ENCODE measurements around the gene KIF13A. TPM values are rescaled to one million over a fixed set of nuclear protein-coding genes. Genes with fewer than 3 reads are reported as not detected.

KIF13A gene
- total RNA-seq, 1 experiment from 2014 or later = 19.7 TPM

- Histone ChIP-seq H3K27ac (ENCODE audit: low read depth, low read length, poor library complexity, severe bottlenecking) (no peak overlapping the region), H3K4me3 (ENCODE audit: low read depth, low read length, poor library complexity, severe bottlenecking) (no peak overlapping the region), H3K9me3 (ENCODE audit: low read depth, low read length, poor library complexity, severe bottlenecking) (no peaks in the 10 kb centered on the region), H3K4me1 (ENCODE audit: insufficient read depth, low read length, poor library complexity, severe bottlenecking) (no peaks in the 10 kb centered on the region), H3K36me3 (ENCODE audit: insufficient read depth, low read length, poor library complexity, severe bottlenecking) (no peaks in the 10 kb centered on the region), H3K27me3 (replicated peaks; ENCODE audit: insufficient read depth, low read depth, low read length, poor library complexity) (no peaks in the 10 kb centered on the region)
- ChIA-PET POLR2A (ENCODE audit: low non-redundant PET) (no interaction called here), CTCF (no interaction called here)
- DNase-seq (ENCODE audit: low spot score) = no peak
- no TSS peak for BruUV-seq (replicated peaks)
- no peak for TF ChIP-seq CTCF (conservative IDR thresholded peaks at IDR 0.05; ENCODE audit: low read depth, low read length)
- TF ChIP-seq EZH2 (IDR thresholded peaks at IDR 0.05; ENCODE audit: borderline replicate concordance, low read depth, low read length, poor library complexity, severe bottlenecking) = no peak
- intact Hi-C loops (cut with micrococcal nuclease; ENCODE audit: unreplicated experiment) = no loop called here
Observed at GRCh38 chr6:17855381-17855780, 132.1 kb downstream of the KIF13A start.

GRCh38 chr6:17853533-17853932 lies 133.9 kb downstream of the KIF13A start:
- Histone ChIP-seq H3K27ac (ENCODE audit: low read depth, low read length, poor library complexity, severe bottlenecking) (no peak overlapping the region), H3K4me3 (ENCODE audit: low read depth, low read length, poor library complexity, severe bottlenecking) (no peak overlapping the region), H3K4me1 (ENCODE audit: insufficient read depth, low read length, poor library complexity, severe bottlenecking) (no peaks in the 10 kb centered on the region), H3K36me3 (ENCODE audit: insufficient read depth, low read length, poor library complexity, severe bottlenecking) (no peaks in the 10 kb centered on the region), H3K27me3 (replicated peaks; ENCODE audit: insufficient read depth, low read depth, low read length, poor library complexity) (no peaks in the 10 kb centered on the region), H3K9me3 (ENCODE audit: low read depth, low read length, poor library complexity, severe bottlenecking) (no peaks in the 10 kb centered on the region)
- intact Hi-C loops (cut with micrococcal nuclease; ENCODE audit: unreplicated experiment) = no loop called here
- no peak for TF ChIP-seq EZH2 (IDR thresholded peaks at IDR 0.05; ENCODE audit: borderline replicate concordance, low read depth, low read length, poor library complexity, severe bottlenecking)
- no TSS peak for BruUV-seq (replicated peaks)
- ChIA-PET CTCF (no interaction called here), POLR2A (ENCODE audit: low non-redundant PET) (no interaction called here)
- no peak for DNase-seq (ENCODE audit: low spot score)

GRCh38 chr6:17851720-17852161 lies 135.7 kb downstream of the KIF13A start:
- no peak for TF ChIP-seq CTCF (conservative IDR thresholded peaks at IDR 0.05; ENCODE audit: low read depth, low read length)
- no peak for TF ChIP-seq EZH2 (IDR thresholded peaks at IDR 0.05; ENCODE audit: borderline replicate concordance, low read depth, low read length, poor library complexity, severe bottlenecking)
- no peaks in the 10 kb centered on the region for H3K36me3 ChIP-seq (ENCODE audit: insufficient read depth, low read length, poor library complexity, severe bottlenecking)
- CTCF ChIA-PET = no interaction called here
- no peak for DNase-seq (ENCODE audit: low spot score)
- no peaks in the 10 kb centered on the region for H3K9me3 ChIP-seq (ENCODE audit: low read depth, low read length, poor library complexity, severe bottlenecking)
- H3K4me3 ChIP-seq (ENCODE audit: low read depth, low read length, poor library complexity, severe bottlenecking) = no peak overlapping the region
- no peak overlapping the region for H3K27ac ChIP-seq (ENCODE audit: low read depth, low read length, poor library complexity, severe bottlenecking)
- no TSS peak for BruUV-seq (replicated peaks)
- no peaks in the 10 kb centered on the region for H3K4me1 ChIP-seq (ENCODE audit: insufficient read depth, low read length, poor library complexity, severe bottlenecking)
- intact Hi-C loops (cut with micrococcal nuclease; ENCODE audit: unreplicated experiment) = no loop called here
- POLR2A ChIA-PET (ENCODE audit: low non-redundant PET) = no interaction called here
- no peaks in the 10 kb centered on the region for H3K27me3 ChIP-seq (replicated peaks; ENCODE audit: insufficient read depth, low read depth, low read length, poor library complexity)

- Histone ChIP-seq H3K9me3 (ENCODE audit: low read depth, low read length, poor library complexity, severe bottlenecking) (no peaks in the 10 kb centered on the region), H3K4me3 (ENCODE audit: low read depth, low read length, poor library complexity, severe bottlenecking) (no peak overlapping the region), H3K36me3 (ENCODE audit: insufficient read depth, low read length, poor library complexity, severe bottlenecking) (no peaks in the 10 kb centered on the region), H3K27me3 (replicated peaks; ENCODE audit: insufficient read depth, low read depth, low read length, poor library complexity) (no peaks in the 10 kb centered on the region), H3K4me1 (ENCODE audit: insufficient read depth, low read length, poor library complexity, severe bottlenecking) (no peaks in the 10 kb centered on the region), H3K27ac (ENCODE audit: low read depth, low read length, poor library complexity, severe bottlenecking) (no peak overlapping the region)
- BruUV-seq (replicated peaks) = no TSS peak
- TF ChIP-seq EZH2 (IDR thresholded peaks at IDR 0.05; ENCODE audit: borderline replicate concordance, low read depth, low read length, poor library complexity, severe bottlenecking) (no peak), CTCF (conservative IDR thresholded peaks at IDR 0.05; ENCODE audit: low read depth, low read length) (no peak)
- ChIA-PET CTCF (no interaction called here), POLR2A (ENCODE audit: low non-redundant PET) (no interaction called here)
- intact Hi-C loops (cut with micrococcal nuclease; ENCODE audit: unreplicated experiment) = no loop called here
- DNase-seq (ENCODE audit: low spot score) = no peak
Observed at GRCh38 chr6:17851001-17851719, 136.3 kb downstream of the KIF13A start.

All from A673 (cell line).